Mucosa of descending colon (tissue), 3 donors: ENCODE data around the gene PCSK4. TPM values are rescaled to one million over a fixed set of nuclear protein-coding genes. Genes with fewer than 3 reads are reported as not detected.

Experiments
- ATAC-seq: fragments of 200-7000 bp; cut with Tn5 transposase; one replicate; pipeline ENCODE4 v1.9.1; 2020; ENCODE audit warnings: mild to moderate bottlenecking, moderate library complexity
- DNase-seq, 3 donors: peaks; one replicate each; pipeline ENCODE4 v3.0.0-alpha.2; 2020
- H3K36me3 ChIP-seq: fragments of 200-600 bp; one replicate; pipeline ENCODE4 v1.8.0; 2021; ENCODE audit warnings: low read depth, mild to moderate bottlenecking
- H3K4me1 ChIP-seq: fragments of 200-600 bp; one replicate; pipeline ENCODE4 v1.8.0; 2021; ENCODE audit warnings: low read depth, mild to moderate bottlenecking
- H3K4me3 ChIP-seq: fragments of 200-600 bp; one replicate; pipeline ENCODE4 v1.8.0; 2021; ENCODE audit warnings: mild to moderate bottlenecking
- H3K9me3 ChIP-seq: fragments of 200-600 bp; one replicate; pipeline ENCODE4 v1.8.0; 2021; ENCODE audit warnings: mild to moderate bottlenecking
- CTCF ChIP-seq: fragments of 200-600 bp; IDR thresholded peaks from one replicate; pipeline ENCODE4 v1.8.0; 2022; ENCODE audit warnings: antibody characterized with exemption, mild to moderate bottlenecking
- intact Hi-C, 2 donors: fragments of 100-400 bp; cut with DNase I in 1 of 2; cut with micrococcal nuclease in 1 of 2; formaldehyde crosslinking; loops; one replicate each; pipeline versions ENCODE4 v1.11.0 to v1.11.1; 2022; cut with DNase I, micrococcal nuclease
- total RNA-seq, 3 donors: library from RNA; stranded (reverse); fragmentation: NEBNext Ultra II Directional in 2 of 3; extraction: Animal tissue kit (Norgen Biotek cat#: 25700) in 2 of 3; gene quantifications; one replicate each; pipeline versions ENCODE4 v1.2.1 to v1.2.4, GENCODE V29; 2021 to 2023
- donor health status: DM: no; HTN: no; CAD: no; lungs with moderate emphysema.
- donor health status: DM: no; HTN: no; CAD: no.
- donor health status: DM: no; HTN: yes; CAD: no.

Gene PCSK4
- total RNA-seq, 3 donors from 2014 or later: 3.3 to 7.5 (median 4.9) TPM

GRCh38 chr19:1434040-1434366 lies 56.1 kb downstream of the PCSK4 start:
- TF ChIP-seq CTCF: no peak
- ATAC-seq: no peak

GRCh38 chr19:1433119-1434039 lies 56.8 kb downstream of the PCSK4 start:
- peak in 1 of 3 donors; percentile 50 for DNase-seq
- TF ChIP-seq CTCF: no peak

More at GRCh38 chr19:1434040-1434366, 56.1 kb downstream of the PCSK4 start:
- DNase-seq: peak in 1 of 3 donors; percentile 52
- Histone ChIP-seq H3K9me3 (no peaks in the 10 kb centered on the region), H3K4me3 (no peak overlapping the region), H3K4me1 (peaks cover 12% of the 10 kb centered on the region), H3K36me3 (peaks cover 8% of the 10 kb centered on the region)
- intact Hi-C loops: no loop called here

GRCh38 chr19:1432507-1432887 lies 57.7 kb downstream of the PCSK4 start:
- Histone ChIP-seq H3K4me1 (peaks cover 5% of the 10 kb centered on the region), H3K9me3 (no peaks in the 10 kb centered on the region), H3K36me3 (peaks cover 8% of the 10 kb centered on the region), H3K4me3 (no peak overlapping the region)
- DNase-seq: peak in 1 of 3 donors; percentile 47
- no peak for ATAC-seq
- intact Hi-C loops: no loop called here
- TF ChIP-seq CTCF: no peak

More at GRCh38 chr19:1433119-1434039, 56.8 kb downstream of the PCSK4 start:
- no peaks in the 10 kb centered on the region for H3K9me3 ChIP-seq
- peaks cover 11% of the 10 kb centered on the region for H3K4me1 ChIP-seq
- intact Hi-C loops: no loop called here
- H3K4me3 ChIP-seq: no peak overlapping the region
- no peak for ATAC-seq
- peaks cover 8% of the 10 kb centered on the region for H3K36me3 ChIP-seq

- Histone ChIP-seq H3K4me3 (no peak overlapping the region), H3K36me3 (peaks cover 8% of the 10 kb centered on the region), H3K4me1 (no peaks in the 10 kb centered on the region), H3K9me3 (no peaks in the 10 kb centered on the region)
- ATAC-seq: no peak
- no peak for TF ChIP-seq CTCF
- DNase-seq: peak in 1 of 3 donors; percentile 47
- intact Hi-C loops: no loop called here
Measured at GRCh38 chr19:1431759-1432506, 58.2 kb downstream of the PCSK4 start.

Other genes with a start within 250 kb of the PCSK4 start
- 100 to 1,000 TPM; 302 to 391 (median 378) TPM for gene ATP5F1D, start 248.6 kb downstream of the PCSK4 start, total RNA-seq
- 100 to 1,000 TPM; 136 to 251 (median 213) TPM for gene MIDN, start 241.8 kb downstream of the PCSK4 start, total RNA-seq
- 100 to 1,000 TPM; 281 to 507 (median 300) TPM for gene CIRBP, start 221.0 kb downstream of the PCSK4 start, total RNA-seq
- gene FAM174C, start 214.8 kb downstream of the PCSK4 start, total RNA-seq: 10 to 100 TPM; 34.2 to 40.1 (median 39.8) TPM
- 10 to 100 TPM; 19.0 to 62.2 (median 61.7) TPM for gene EFNA2, start 204.5 kb downstream of the PCSK4 start, total RNA-seq
- 100 to 1,000 TPM; 118 to 160 (median 148) TPM for gene NDUFS7, start 106.4 kb downstream of the PCSK4 start, total RNA-seq
- 1 to 10 TPM; 1.6 to 7.0 (median 2.1) TPM for gene GAMT, start 88.8 kb downstream of the PCSK4 start, total RNA-seq
- gene DAZAP1, start 82.8 kb downstream of the PCSK4 start, total RNA-seq: 100 to 1,000 TPM; 117 to 123 (median 119) TPM
- 100 to 1,000 TPM; 748 to 897 (median 892) TPM for gene RPS15, start 52.0 kb downstream of the PCSK4 start, total RNA-seq
- 1 to 10 TPM in 1 of 3 donors, under 1 TPM in 2; 0.23 to 5.9 (median 0.24) TPM for gene APC2, start 40.2 kb downstream of the PCSK4 start, total RNA-seq
- 10 to 100 TPM; 36.7 to 48.9 (median 38.1) TPM for gene C19orf25, start 11.1 kb downstream of the PCSK4 start, total RNA-seq
- 1 to 10 TPM; 2.0 to 5.1 (median 4.5) TPM for gene REEP6, start 831 bp upstream of the PCSK4 start, total RNA-seq
- gene ADAMTSL5, start 22.7 kb upstream of the PCSK4 start, total RNA-seq: 1 to 10 TPM; 2.7 to 3.5 (median 3.3) TPM
- under 1 TPM in 1 of 3 donors, not detected in 2; 0.16 TPM for gene PLK5, start 33.7 kb upstream of the PCSK4 start, total RNA-seq
- gene MEX3D, start 78.0 kb upstream of the PCSK4 start, total RNA-seq: 10 to 100 TPM; 21.3 to 28.1 (median 21.5) TPM
- 10 to 100 TPM; 54.1 to 78.2 (median 54.2) TPM for gene MBD3, start 102.5 kb upstream of the PCSK4 start, total RNA-seq
- 100 to 1,000 TPM; 265 to 301 (median 272) TPM for gene UQCR11, start 115.1 kb upstream of the PCSK4 start, total RNA-seq
- gene TCF3, start 162.3 kb upstream of the PCSK4 start, total RNA-seq: 10 to 100 TPM; 54.4 to 57.7 (median 57.4) TPM